ENCODE results near the gene SDR9C7.
"Not testable (repeated sequence)": the region's sequence is repeated elsewhere in the genome, so short reads cannot be mapped to it uniquely, and the experiment has no call there.

Gene SDR9C7

GRCh38 chr12:56908136-56908535 is 26.1 kb downstream of the SDR9C7 start:
- TF ChIP-seq ZNF274 (IDR thresholded peaks at IDR 0.05; ENCODE audit: low read depth, low read length), result no peak

GRCh38 chr12:56905852-56906251 is 28.4 kb downstream of the SDR9C7 start:
- no peak overlapping the region for H3K4me3 ChIP-seq (ENCODE audit: low read length)
- no peak for TF ChIP-seq ZNF274 (IDR thresholded peaks at IDR 0.05; ENCODE audit: low read depth, low read length)

More at GRCh38 chr12:56908136-56908535, 26.1 kb downstream of the SDR9C7 start:
- no peak overlapping the region for H3K4me3 ChIP-seq (ENCODE audit: low read length)

DNA sequence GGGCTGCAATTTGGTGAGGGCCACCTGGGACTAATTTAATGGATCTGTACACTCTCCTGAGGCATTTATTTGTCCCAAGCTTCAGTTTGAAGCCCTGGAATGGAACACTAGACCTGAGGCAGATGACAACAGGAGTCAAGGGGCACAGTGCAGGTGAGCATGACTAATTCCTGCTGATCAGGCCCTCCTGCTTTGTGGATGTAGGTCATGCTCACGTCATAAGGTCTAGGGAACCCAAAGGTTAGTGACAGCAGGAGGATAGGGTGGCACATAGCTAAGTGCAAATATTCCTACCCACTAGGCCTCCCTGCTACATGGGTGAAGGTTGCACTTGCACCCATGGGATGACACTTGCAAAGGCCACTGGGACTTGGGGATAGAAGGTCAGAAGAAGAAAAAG is 30.8 kb downstream of the SDR9C7 start:
- no peak for TF ChIP-seq ZNF274 (IDR thresholded peaks at IDR 0.05; ENCODE audit: low read depth, low read length)
- no peak overlapping the region for H3K4me3 ChIP-seq (ENCODE audit: low read length)

DNA sequence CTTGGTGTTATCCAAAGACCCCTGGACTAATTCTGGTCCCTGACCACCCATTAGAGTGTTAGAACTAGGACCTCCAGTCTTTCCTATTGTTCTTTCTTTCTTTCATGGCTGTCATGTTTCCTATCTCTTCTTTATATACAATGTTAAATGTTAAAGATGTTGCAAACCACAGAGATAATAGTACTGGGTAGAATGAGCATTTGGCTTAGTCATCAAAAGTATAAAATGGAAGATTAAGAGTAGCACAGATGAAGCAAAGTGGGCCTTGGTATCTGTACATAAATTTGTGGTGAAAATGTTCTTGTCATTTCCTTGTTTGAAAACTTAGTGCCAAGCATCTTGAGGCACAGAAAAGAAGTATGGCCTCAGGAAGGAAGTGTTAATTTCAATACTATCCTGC is 32.9 kb downstream of the SDR9C7 start:
- H3K4me3 ChIP-seq (ENCODE audit: low read length), result not testable (repeated sequence)

DNA sequence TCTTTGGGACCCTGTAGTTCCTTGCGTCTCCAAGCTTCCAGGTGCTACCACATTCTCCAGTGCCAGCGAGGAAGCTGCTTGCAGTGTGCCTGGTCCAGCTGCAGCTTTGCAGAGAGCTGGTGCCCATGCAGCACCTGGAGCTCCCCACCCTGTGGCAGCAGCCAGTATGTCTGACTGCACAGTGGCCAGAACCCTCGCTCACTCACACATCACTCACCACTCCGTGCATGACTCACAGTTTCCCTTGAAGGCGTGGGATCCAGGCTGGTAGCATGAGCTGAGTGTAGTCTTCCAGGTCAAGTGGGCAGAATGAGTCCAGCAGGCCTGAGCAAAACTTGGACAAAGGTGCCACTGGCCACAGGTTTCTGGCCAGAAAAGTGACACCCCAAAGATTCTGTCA is 33.6 kb downstream of the SDR9C7 start:
- TF ChIP-seq ZNF274 (IDR thresholded peaks at IDR 0.05; ENCODE audit: low read depth, low read length), result no peak
- no peak overlapping the region for H3K4me3 ChIP-seq (ENCODE audit: low read length)

- no peak overlapping the region for H3K4me3 ChIP-seq (ENCODE audit: low read length)
- no peak for TF ChIP-seq ZNF274 (IDR thresholded peaks at IDR 0.05; ENCODE audit: low read depth, low read length)
These were observed 35.3 kb downstream of the SDR9C7 start for GRCh38 chr12:56898938-56899337.

DNA sequence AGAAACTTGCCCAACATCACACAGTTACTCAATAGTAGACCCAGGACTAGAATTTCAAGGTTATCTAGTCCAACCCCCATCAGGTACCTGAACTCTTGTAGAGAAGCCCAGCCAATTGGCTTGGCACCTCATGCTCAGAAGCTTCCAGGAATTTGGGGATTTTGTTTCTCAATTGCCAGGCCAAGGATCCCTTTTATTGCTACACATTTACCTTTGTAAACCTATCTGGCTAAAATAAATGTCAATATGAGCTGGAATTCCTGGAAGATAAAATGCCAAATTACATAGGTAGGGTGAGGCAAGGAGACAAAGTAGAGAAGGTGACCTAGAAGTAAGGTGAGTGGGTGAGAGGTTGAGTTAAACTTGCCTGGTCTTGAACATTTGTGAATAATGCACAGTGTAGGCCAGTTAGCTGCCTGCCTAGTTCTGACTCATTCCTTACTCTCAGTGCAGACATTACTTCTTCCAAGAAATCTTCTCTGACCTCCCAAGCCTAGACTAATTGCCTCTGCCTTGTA is 36.3 kb downstream of the SDR9C7 start:
- no peak for TF ChIP-seq ZNF274 (IDR thresholded peaks at IDR 0.05; ENCODE audit: low read depth, low read length)
- no peak overlapping the region for H3K4me3 ChIP-seq (ENCODE audit: low read length)

DNA sequence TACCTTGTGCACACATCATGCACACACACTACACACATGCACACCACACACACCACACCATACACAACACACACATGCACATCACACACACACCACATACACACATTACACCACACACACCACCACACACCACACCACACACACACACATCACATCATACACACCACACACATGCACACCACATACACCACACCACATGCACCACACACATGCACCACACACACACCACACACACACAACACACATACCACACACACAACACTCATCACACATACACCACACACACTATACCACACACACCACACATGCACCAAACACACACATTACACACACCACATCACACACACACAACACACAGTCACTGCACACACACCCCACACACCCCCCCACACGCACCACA is 38.1 kb downstream of the SDR9C7 start:
- H3K4me3 ChIP-seq (ENCODE audit: low read length), result no peak overlapping the region
- TF ChIP-seq ZNF274 (IDR thresholded peaks at IDR 0.05; ENCODE audit: low read depth, low read length), result no peak

DNA sequence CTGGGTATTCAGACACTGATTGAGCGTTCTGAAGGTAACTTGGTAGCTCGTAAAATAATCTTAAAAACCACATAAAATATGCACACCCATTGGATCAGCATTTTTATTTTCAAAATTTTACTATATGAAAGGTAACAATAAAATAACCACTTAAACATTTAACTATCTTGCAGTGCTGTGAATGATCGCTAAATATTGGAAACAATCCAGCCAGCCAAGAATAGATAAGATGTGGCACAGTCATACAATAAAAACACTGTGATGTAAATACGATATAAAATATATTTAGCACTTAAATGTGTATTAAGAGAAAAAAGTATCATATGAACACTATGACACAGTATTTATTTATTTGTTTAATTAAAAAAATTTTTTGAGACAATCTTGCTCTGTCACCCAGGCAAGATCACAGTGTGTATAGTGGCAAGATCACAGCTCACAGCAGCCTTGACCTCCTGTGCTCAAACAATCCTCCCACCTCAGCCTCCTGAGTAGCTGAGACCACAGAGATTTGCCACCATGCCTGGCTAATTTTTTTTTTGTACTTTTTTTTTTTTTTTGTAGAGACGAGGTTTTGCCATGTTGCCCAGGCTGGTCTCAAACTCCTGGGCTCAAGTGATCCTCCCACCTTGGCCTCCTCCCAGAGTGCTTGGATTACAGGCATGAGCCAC is 39.4 kb downstream of the SDR9C7 start:
- TF ChIP-seq ZNF274 (IDR thresholded peaks at IDR 0.05; ENCODE audit: low read depth, low read length), result no peak
- no peak overlapping the region for H3K4me3 ChIP-seq (ENCODE audit: low read length)

DNA sequence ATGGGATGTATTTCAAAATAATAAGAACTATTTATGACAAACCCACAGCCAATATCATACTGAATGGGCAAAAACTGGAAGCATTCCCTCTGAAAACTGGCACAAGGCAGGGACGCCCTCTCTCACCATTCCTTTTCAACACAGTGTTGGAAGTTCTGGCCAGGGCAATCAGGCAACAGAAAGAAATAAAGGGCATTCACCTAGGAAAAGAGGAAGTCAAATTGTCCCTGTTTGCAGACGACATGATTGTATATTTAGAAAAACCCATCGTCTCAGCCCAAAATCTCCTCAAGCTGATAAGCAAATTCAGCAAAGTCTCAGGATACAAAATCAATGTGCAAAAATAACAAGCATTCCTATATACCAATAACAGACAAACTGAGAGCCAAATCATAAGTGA is 42.3 kb downstream of the SDR9C7 start:
- not testable (repeated sequence) for H3K4me3 ChIP-seq (ENCODE audit: low read length)

DNA sequence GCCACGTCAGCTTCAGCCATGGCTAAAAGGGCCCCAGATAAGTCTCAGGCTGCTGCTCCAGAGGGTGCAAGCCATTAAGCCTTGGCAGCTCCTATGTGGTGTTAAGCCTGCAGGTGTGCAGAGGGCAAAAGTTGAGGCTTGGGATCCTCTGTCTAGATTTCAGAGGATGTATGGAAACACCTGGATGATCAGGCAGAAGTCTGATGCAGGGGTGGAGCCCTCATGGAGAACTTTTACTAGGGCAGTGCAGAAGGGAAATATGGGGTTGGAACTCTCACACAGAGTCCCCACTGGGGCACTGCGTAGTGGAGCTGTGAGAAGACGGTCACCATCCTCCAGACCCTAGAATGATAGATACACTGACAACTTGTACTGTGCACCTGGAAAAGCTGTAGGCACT is 47.9 kb downstream of the SDR9C7 start:
- no peak overlapping the region for H3K4me3 ChIP-seq (ENCODE audit: low read length)
- no peak for TF ChIP-seq ZNF274 (IDR thresholded peaks at IDR 0.05; ENCODE audit: low read depth, low read length)

DNA sequence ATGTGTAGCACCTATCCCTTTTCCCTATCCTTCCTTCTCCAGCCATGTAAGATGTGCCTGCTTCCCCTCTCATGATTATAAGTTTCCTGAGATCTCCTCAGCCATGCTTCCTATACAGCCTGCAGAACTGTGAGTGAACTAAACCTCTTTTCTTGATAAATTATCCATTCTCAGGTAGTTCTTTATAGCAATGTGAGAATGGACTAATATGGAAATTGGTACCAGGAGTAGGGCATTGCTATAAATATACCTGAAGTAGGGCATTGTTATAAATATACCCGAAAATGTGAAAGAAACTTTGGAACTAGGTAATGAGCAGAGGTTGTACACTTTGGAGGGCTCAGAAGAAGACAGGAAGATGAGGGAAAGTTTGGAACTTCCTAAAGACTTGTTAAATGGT is 48.9 kb downstream of the SDR9C7 start:
- H3K4me3 ChIP-seq (ENCODE audit: low read length), result no peak overlapping the region
- no peak for TF ChIP-seq ZNF274 (IDR thresholded peaks at IDR 0.05; ENCODE audit: low read depth, low read length)

DNA sequence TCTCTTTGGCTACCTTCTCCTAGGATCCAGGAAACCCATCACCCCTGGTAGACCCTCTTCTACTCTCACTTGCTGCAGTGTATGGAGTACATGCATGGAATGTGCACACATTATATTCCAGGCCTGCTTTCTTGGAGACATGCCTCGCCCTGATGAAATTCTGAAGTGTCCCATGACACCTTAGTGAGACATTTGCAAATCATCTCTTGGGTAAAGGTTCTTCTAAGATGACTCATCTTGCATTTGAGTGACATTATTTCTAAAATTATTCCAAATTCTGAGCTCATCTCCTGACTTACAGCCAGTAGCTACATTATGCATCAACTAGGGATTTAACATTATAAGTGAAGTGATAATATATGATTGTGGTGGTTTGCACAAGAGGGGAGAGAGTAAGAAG is 49.8 kb downstream of the SDR9C7 start:
- no peak for TF ChIP-seq ZNF274 (IDR thresholded peaks at IDR 0.05; ENCODE audit: low read depth, low read length)
- H3K4me3 ChIP-seq (ENCODE audit: low read length), result no peak overlapping the region

GRCh38 chr12:56882407-56882806 is 51.8 kb downstream of the SDR9C7 start:
- not testable (repeated sequence) for H3K4me3 ChIP-seq (ENCODE audit: low read length)

GRCh38 chr12:56880125-56880992 is 53.8 kb downstream of the SDR9C7 start:
- no peak overlapping the region for H3K4me3 ChIP-seq (ENCODE audit: low read length)
- no peak for TF ChIP-seq ZNF274 (IDR thresholded peaks at IDR 0.05; ENCODE audit: low read depth, low read length)

- H3K4me3 ChIP-seq (ENCODE audit: low read length), result not testable (repeated sequence)
These were observed 54.7 kb downstream of the SDR9C7 start for GRCh38 chr12:56879240-56880124.

Data from GM08714 (cell line).